Ramos (cell line): ENCODE results near the gene IL1A.

Experiments used
- in situ Hi-C: fragments of 300-500 bp; cut with MboI; formaldehyde crosslinking; loops from one replicate; pipeline ENCODE4 v1.14.3; 2022; ENCODE audit warnings: low sequenced_read_pairs; ENCODE audit not compliant: unreplicated experiment

IL1A gene

DNA sequence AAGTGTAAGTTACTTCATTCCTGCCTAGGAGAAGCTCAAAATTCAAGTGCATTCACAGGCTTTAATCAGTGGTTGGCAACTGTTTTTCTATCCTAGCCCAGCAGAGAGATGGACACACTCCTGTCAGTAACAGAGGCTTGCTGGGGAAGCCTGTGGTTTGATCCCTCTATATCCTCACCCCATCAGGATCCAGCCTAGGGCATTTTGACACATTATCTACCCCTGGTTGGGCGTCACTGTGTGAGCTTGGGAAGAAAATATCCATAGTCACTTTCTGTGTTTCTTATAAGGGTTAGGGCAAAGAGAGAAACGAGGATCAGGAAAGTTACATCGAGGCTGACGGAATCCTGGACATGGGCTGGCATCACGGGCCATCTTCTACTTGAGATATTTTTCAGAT lies 53.5 kb downstream of the IL1A start:
- in situ Hi-C loops = loop anchor here (10.0 kb wide), 1 partner anchor 224 kb away; no protein-coding TSS in a partner anchor

DNA sequence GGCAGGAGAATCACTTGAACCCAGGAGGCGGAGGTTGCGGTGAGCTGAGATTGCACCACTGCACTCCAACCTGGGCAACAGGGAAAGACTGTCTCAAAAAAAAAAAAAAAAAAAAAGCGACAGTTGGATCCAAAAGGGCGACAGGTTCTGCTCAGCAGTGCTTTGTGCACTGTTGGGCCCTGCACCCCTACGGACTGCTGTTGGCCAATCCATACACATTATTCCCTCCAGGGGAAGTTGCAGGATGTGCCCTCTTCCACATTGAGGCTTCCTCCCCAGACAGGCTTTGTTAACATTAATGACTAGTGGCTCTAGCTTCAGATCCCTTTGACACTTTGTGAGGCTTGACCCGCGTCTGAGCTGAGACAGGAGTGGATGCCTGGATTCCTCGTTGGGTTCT lies 54.1 kb downstream of the IL1A start:
- in situ Hi-C loops = loop anchor here (10.0 kb wide), 1 partner anchor 225 kb away; no protein-coding TSS in a partner anchor

DNA sequence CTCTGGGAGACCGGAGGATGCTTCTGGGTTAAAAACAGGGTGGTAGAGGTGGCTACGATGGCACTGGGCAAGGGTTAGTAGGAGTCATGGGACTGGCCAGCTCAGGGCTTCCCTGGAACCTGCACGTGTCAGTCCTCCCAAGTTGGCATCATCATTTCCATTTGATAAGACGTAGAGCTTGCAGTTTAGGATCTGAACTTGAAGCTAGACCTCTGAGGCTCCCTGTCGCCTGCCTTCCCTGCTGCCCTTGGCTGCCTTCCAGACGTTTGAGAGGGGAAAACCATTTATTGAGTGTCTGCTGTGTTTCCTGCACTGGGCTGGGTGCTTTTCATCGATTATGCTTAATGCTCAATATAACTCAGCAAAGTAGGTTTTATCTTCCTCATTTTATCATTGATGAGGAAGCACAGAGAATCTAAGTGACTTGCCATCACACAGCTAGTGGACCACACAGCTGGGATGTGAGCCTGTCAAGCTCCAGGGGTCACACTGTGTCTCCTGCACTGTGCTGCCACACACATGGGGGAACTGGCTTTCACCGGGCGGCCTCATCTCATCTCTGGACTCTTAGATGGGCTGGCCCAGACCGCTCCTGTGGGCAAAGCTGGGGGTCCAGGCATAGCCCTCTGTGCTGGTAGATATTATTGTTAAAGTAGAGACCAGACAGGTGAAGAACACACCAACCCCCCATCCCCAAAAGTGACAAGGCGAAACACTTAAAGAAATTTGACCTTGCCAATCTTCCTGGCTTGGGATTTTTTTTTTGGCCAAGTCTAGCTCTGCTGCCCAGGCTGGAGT lies 55.7 kb downstream of the IL1A start:
- in situ Hi-C loops = no loop called here

DNA sequence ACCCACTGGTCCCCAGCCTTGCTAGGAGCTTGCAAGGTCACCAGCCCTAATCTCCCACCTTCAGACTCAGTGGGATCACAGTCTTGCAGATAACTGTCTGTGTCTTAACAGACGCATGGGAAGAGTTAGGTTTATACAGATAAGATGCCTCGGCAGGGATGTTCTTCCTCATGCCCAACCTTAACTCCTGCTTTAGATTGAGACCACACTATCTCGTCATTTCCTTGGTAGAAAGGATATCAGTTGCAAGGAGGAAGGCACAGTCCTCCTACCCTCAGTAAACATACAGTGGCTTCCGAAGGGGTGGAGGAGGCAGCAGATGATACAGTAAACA lies 56.3 kb downstream of the IL1A start:
- in situ Hi-C loops = no loop called here

DNA sequence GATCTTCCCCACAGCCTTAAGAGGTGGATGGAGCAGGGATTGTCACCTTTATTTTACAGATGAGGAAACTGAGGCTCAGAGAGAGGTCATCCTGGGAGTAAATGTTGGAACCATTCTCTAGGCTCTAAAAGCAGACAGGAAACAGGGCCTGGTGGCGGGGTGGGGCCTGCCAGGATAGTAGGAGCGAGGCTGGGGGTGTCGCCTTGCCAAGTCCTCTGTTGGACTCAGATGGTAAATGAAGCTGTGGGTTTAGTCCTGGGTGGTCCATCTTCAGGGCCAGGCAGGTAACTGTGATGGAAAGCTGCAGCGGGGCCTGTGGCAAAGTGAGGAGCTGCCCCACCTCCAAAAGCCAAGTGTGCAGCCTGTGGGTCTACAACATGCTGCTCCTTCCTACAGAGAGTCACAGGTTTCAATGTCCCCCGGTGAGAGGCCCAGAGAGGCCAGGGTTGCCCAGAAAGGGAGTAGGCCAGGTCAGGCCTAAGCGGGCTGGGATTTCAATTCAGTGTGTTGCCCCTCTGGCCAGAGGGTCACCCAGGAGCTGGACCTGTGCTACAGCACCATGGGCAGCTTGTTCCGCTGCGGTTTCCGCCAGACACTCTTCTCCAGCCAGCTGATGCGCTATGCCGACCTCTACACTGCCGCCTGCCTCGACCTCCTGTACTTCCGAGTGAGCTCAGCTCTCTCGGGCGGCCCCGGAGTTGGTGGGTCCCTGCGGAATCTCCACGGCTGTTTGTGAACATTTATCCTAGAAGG lies 56.8 kb downstream of the IL1A start:
- in situ Hi-C loops = no loop called here

DNA sequence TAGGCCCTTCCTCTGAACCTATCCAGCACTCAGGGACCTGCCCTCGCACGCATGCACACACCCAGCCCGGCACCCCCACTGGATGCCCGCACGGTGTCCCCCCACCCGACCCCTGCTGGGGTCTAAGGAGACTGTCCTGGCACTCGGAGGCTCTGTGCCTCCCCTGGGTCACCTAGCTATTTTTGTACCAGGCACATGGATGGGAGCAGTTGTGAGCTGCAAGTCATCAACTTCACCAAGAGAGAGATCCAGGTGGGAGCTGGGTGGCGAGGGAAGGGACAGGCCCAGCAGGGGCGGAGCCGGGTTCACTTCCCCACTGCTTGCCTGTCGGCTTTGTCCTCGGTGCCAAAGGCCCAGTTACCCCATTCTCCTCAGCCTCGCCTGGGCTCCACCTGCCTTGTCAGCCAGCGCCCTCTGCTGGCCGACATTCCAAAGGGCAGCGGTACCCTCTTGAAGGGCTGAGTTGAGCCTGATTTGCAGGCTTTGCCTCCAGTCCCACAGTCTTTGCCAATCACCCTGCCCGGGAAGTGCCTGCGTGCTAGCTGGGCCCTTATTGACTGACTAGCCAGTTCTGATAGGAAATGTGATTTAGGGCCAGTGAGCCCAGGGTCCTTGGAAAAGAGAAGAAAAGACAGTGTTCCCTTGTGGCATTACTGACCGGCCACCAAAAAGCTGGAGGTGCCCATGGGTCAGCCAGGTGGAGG lies 57.7 kb downstream of the IL1A start:
- in situ Hi-C loops = no loop called here

DNA sequence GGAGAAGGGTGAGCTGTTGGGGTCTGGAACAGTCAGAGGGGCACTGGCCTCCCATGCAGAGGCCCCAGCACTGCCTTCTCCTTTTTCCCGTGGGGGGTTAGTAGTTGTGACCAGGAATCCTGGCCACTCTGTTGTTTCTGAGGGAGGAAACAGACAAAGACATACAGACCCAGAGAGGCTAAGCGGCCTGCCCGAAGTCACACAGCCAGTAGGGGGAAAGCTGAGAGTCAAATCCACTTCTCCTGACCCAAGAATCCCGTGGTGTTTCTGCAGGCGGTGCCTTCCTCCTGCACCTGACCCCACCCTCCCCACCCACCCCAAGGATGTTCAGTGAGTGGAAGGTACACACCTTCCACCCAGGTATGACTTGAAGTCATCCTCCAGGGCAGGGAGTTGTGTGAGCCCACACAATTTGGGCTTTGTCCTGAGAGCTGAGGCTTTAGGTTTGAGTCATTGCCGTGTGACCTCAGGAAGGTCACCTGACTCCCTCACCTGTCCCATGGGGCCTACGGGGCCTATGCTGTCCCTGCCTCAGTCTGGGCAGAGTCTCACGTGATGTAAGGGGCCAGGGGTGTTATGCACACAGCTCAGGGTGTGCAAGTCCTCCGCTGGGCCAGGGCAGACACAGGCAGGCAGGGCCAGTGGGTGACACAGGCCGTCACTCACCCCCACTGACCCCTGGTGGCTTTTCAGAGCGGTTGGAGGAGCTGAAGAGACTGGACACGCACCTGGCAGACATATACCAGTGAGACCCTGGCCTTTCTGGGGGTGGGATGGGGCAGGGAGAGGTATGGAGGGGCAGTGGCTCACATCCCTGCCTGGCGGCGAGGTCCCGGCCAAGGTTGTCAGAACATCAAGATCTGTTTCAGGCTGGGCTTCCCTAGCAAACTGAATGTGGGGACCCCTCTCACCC lies 58.5 kb downstream of the IL1A start:
- in situ Hi-C loops = no loop called here

DNA sequence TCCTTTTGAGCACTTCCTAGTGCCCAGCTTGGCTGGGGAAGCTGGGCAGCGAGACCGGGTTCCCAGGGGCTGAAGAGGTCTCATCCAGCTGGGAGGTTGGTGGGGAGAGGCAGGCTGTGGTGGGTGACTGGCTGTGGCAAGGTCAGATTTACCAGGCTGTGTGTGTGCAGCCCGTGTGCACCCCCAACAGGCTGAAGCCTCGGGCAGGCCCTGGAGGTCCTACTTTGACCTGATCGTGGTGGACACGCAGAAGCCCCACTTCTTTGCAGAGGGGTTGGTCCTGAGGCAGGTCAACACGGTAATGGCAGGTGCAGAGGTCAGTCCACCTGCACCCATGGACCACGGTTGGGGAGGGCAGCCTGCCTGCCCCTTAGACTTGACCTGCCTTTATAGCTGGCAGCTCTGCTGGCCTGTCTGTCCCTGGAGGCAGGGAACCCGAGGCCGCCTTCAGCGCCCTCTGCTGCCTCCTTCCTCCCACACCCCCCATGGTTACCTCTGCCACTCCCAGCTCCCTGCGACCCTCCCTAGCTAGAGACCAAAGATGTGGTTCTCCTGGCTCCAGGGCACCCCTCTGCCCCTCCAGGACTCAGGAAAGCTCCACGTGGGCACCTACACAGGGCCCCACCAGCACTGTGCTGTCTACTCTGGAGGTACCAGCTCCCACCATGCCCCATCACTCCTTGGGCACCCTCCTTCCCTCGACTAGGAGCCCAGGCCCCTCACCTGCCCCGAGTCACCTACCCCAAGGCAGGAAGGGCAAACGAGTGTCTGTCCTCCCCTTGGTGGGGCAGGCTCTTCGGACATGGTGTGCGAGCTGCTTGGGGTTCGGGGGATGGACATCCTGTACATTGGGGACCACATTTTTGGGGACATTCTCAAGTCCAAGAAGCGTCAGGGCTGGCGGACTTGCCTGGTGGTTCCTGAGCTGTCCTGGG lies 59.4 kb downstream of the IL1A start:
- in situ Hi-C loops = loop anchor here (5.0 kb wide), 1 partner anchor 103 kb away; no protein-coding TSS in a partner anchor

DNA sequence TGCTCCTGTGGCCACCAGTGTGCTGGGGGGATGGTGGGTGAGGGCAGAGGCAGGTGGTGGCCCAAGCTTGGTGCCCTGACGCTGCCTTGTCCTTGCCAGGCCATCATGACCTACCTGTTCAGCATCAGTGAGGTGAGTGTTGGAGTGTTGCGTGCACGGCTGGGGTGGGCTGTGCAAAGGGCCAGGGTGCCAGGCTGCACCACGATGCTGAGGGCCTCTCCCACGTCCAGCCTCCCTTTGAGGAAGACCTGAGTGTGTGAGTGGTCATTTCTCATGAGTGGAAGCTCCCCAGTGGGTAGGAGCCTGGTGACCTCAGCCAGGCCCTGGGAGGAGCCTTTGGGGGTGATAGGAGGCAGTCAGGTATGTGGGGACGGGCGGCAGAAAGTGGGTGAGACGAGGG lies 60.3 kb downstream of the IL1A start:
- in situ Hi-C loops = loop anchor here (5.0 kb wide), 1 partner anchor 102 kb away; no protein-coding TSS in a partner anchor
